PFSK-1 (cell line): Measurements from ENCODE around the gene PSD.

Experiments used
- FOXP2 ChIP-seq: optimal IDR thresholded peaks from 2 replicates; pipeline ENCODE3; 2011; ENCODE audit warnings: borderline replicate concordance, control low read depth, inconsistent platforms; ENCODE audit not compliant: insufficient read depth; ENCODE audit errors: extremely low read length, extremely low read depth
- POLR2AphosphoS5 ChIP-seq: IDR thresholded peaks from 2 replicates; pipeline ENCODE4 v1.6.1; 2012; ENCODE audit warnings: low read depth, mild to moderate bottlenecking, control low read depth, low read length, moderate library complexity
- REST ChIP-seq, 2 experiments: IDR thresholded peaks; 2 replicates each; pipeline versions ENCODE4 v1.6.1 to v1.8.0; 2011 to 2012; ENCODE audit warnings: low read depth in 2 of 2, low read length in 2 of 2, control low read depth in 1 of 2, inconsistent platforms in 1 of 2, mild to moderate bottlenecking in 1 of 2, moderate library complexity in 1 of 2; ENCODE audit not compliant: insufficient read depth in 1 of 2
- SIN3A ChIP-seq: IDR thresholded peaks from 2 replicates; pipeline ENCODE4 v1.6.1; 2012; ENCODE audit warnings: mild to moderate bottlenecking, low read length, moderate library complexity, borderline replicate concordance; ENCODE audit not compliant: insufficient read depth
- TAF1 ChIP-seq: IDR thresholded peaks from 2 replicates; pipeline ENCODE4 v1.6.1; 2012; ENCODE audit warnings: low read length, control low read depth, borderline replicate concordance; ENCODE audit not compliant: insufficient read depth

- TF ChIP-seq TAF1: no peak
- TF ChIP-seq REST (IDR thresholded peaks at IDR 0.05; ENCODE audit: insufficient read depth in 1 of 2, low read depth in 2 of 2, low read length in 2 of 2): no peak
- no peak for TF ChIP-seq POLR2AphosphoS5
- no peak for TF ChIP-seq FOXP2
- no peak for TF ChIP-seq SIN3A
These were observed 17.8 kb downstream of the PSD start for GRCh38 chr10:102400598-102401341.
